NB4 (cell line): ENCODE data around the gene GYPC.

Source experiments
- POLR2A ChIP-seq: IDR thresholded peaks from 2 replicates; pipeline ENCODE4 v1.6.1; 2011; ENCODE audit warnings: mild to moderate bottlenecking; ENCODE audit not compliant: insufficient read length; ENCODE audit errors: extremely low read depth
- TF ChIP-seq, protein P1 (sequence below): IDR thresholded peaks from one replicate; pipeline ENCODE4 v1.5.1; 2012; ENCODE audit warnings: low read depth, low read length

DNA sequence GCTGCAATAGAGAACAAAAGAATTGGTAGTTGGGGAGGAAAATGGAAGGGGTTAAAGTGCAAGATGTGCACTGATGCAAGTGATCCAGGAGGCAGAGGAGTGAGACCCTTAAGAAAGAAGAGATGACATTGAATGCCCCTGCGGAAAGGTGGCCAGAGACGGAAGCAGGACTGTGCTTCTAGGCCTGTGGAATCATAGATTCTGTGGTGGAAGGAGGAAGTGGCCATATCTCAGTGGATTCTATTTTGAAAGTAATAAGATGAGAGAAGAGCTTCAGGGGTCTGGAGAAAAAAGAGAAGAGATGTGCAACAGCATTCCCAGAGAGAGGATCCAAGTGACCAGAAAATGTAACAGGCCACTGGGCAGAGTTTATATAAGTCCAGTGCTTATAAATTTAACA, 18.6 kb upstream of the GYPC start:
- TF ChIP-seq POLR2A, result no peak
- TF ChIP-seq, protein P1, sequence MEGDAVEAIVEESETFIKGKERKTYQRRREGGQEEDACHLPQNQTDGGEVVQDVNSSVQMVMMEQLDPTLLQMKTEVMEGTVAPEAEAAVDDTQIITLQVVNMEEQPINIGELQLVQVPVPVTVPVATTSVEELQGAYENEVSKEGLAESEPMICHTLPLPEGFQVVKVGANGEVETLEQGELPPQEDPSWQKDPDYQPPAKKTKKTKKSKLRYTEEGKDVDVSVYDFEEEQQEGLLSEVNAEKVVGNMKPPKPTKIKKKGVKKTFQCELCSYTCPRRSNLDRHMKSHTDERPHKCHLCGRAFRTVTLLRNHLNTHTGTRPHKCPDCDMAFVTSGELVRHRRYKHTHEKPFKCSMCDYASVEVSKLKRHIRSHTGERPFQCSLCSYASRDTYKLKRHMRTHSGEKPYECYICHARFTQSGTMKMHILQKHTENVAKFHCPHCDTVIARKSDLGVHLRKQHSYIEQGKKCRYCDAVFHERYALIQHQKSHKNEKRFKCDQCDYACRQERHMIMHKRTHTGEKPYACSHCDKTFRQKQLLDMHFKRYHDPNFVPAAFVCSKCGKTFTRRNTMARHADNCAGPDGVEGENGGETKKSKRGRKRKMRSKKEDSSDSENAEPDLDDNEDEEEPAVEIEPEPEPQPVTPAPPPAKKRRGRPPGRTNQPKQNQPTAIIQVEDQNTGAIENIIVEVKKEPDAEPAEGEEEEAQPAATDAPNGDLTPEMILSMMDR, result no peak
